Karpas-422 (cell line): ENCODE measurements around the gene MMS19. TPM values are rescaled to one million over a fixed set of nuclear protein-coding genes. Genes with fewer than 3 reads are reported as not detected.

ENCODE experiments used
- DNase-seq: peaks from one replicate; pipeline ENCODE4 v3.0.0-alpha.2; 2015
- H2AFZ ChIP-seq: fragments of 200-600 bp; sonication (generic); 2 replicates; pipeline ENCODE4 v1.6.1; 2014; ENCODE audit warnings: antibody characterized with exemption, low read length, mixed read lengths
- H3K27ac ChIP-seq: fragments of 200-600 bp; sonication (generic); 2 replicates; pipeline ENCODE4 v1.5.1; 2014; ENCODE audit warnings: mild to moderate bottlenecking, low read length, moderate library complexity
- H3K27me3 ChIP-seq: fragments of 200-600 bp; sonication (generic); 2 replicates; pipeline ENCODE4 v1.6.1; 2014; ENCODE audit warnings: low read length, mixed read lengths
- H3K36me3 ChIP-seq: fragments of 200-600 bp; sonication (generic); 2 replicates; pipeline ENCODE4 v1.6.1; 2014; ENCODE audit warnings: low read length, mixed read lengths; ENCODE audit not compliant: insufficient read depth
- H3K4me1 ChIP-seq: fragments of 200-600 bp; sonication (generic); 2 replicates; pipeline ENCODE4 v1.6.1; 2014; ENCODE audit warnings: mild to moderate bottlenecking, low read length, mixed read lengths
- H3K4me2 ChIP-seq: fragments of 200-600 bp; sonication (generic); 2 replicates; pipeline ENCODE4 v1.6.1; 2014; ENCODE audit warnings: low read length, low read depth, mild to moderate bottlenecking; ENCODE audit not compliant: poor library complexity, severe bottlenecking
- H3K4me3 ChIP-seq: fragments of 200-600 bp; sonication (generic); 2 replicates; pipeline ENCODE4 v1.5.1; 2014; ENCODE audit warnings: mild to moderate bottlenecking, antibody characterized with exemption, low read length, mixed read lengths
- H3K79me2 ChIP-seq: fragments of 200-600 bp; sonication (generic); 2 replicates; pipeline ENCODE4 v1.6.1; 2014; ENCODE audit warnings: mild to moderate bottlenecking, low read length, mixed read lengths
- H3K9ac ChIP-seq: fragments of 200-600 bp; sonication (generic); 2 replicates; pipeline ENCODE4 v1.6.0; 2014; ENCODE audit warnings: low read length
- H3K9me2 ChIP-seq: fragments of 200-600 bp; sonication (generic), shearing (Covaris generic); replicated peaks from 2 replicates; pipeline ENCODE4 v1.6.0; 2014; ENCODE audit warnings: mild to moderate bottlenecking, low read length, moderate library complexity; ENCODE audit not compliant: insufficient read depth
- H3K9me3 ChIP-seq: fragments of 300-700, 200-600 bp; sonication (generic); 2 replicates; pipeline ENCODE4 v1.6.1; 2014; ENCODE audit warnings: low read length, mixed read lengths
- H4K20me1 ChIP-seq: fragments of 200-600 bp; sonication (generic); 2 replicates; pipeline ENCODE4 v1.6.1; 2014; ENCODE audit warnings: mild to moderate bottlenecking, antibody characterized with exemption, low read length, low read depth; ENCODE audit not compliant: insufficient read depth
- total RNA-seq: library from RNA; depleted of rRNA; stranded (reverse); fragments of >200 nt; shearing (Covaris generic); gene quantifications from 2 replicates; pipeline ENCODE4 v1.2.3, GENCODE V29; 2014; ENCODE audit warnings: low replicate concordance

The MMS19 gene
- total RNA-seq, 1 experiment from 2014 or later = 45.2 TPM

DNA sequence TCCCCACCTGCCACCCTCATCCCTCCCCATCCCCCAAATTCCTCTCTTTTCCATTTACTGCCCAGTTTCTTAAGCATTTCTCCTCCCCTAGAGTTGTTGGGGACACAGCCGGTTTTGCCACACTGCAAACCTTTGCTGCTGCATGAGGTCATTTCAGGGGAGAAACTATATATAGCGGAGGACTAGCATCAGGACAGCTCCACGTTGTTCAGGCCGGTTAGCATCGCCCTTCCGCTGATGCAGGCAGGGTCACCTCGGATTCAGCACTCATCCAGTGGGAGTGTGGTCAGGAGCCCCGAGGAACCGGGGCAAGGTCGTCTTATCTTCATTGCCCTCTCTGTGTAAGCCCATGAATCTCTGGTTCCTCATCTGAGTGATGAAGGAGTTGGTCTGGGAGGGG is 16.1 kb upstream of the MMS19 start:
- no peaks in the 10 kb centered on the region for H3K4me1 ChIP-seq
- no peaks in the 10 kb centered on the region for H4K20me1 ChIP-seq

DNA sequence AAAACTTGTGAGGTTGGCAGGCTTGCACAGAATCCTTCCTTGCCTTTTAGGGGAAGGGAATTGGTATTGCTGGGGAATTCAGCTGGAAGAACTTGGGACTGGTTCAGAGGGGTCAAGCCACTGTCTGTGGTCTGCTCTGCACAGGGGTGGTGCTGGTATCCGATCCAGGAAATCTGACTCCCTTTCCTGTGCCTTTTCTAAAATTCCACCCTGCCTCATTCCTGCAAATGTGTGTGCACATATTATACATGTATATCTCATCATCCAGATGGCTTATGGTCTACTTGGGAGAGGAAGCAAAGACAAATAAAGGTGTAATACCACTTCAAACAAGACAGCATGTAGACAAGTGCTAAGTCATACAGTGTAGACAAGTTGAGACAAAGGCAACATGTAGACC is 14.8 kb upstream of the MMS19 start:
- H4K20me1 ChIP-seq = no peaks in the 10 kb centered on the region
- no peak overlapping the region for H3K27ac ChIP-seq
- H3K4me1 ChIP-seq = no peaks in the 10 kb centered on the region
- H3K9me2 ChIP-seq = no peaks in the 10 kb centered on the region
- H3K4me2 ChIP-seq = no peak overlapping the region
- H3K27me3 ChIP-seq = no peaks in the 10 kb centered on the region
- no peak for DNase-seq
- no peaks in the 10 kb centered on the region for H3K36me3 ChIP-seq
- no peak overlapping the region for H3K9ac ChIP-seq
- H3K79me2 ChIP-seq = no peaks in the 10 kb centered on the region
- H3K9me3 ChIP-seq = no peaks in the 10 kb centered on the region
- no peak overlapping the region for H2AFZ ChIP-seq
- no peak overlapping the region for H3K4me3 ChIP-seq

More for the DNA sequence above, 16.1 kb upstream of the MMS19 start:
- H3K36me3 ChIP-seq = no peaks in the 10 kb centered on the region
- H3K9me3 ChIP-seq = no peaks in the 10 kb centered on the region
- H3K9ac ChIP-seq = no peak overlapping the region
- no peak for DNase-seq
- H3K4me3 ChIP-seq = no peak overlapping the region
- no peak overlapping the region for H3K27ac ChIP-seq
- H2AFZ ChIP-seq = no peak overlapping the region
- H3K9me2 ChIP-seq = no peaks in the 10 kb centered on the region
- H3K4me2 ChIP-seq = no peak overlapping the region
- no peaks in the 10 kb centered on the region for H3K27me3 ChIP-seq
- no peaks in the 10 kb centered on the region for H3K79me2 ChIP-seq

DNA sequence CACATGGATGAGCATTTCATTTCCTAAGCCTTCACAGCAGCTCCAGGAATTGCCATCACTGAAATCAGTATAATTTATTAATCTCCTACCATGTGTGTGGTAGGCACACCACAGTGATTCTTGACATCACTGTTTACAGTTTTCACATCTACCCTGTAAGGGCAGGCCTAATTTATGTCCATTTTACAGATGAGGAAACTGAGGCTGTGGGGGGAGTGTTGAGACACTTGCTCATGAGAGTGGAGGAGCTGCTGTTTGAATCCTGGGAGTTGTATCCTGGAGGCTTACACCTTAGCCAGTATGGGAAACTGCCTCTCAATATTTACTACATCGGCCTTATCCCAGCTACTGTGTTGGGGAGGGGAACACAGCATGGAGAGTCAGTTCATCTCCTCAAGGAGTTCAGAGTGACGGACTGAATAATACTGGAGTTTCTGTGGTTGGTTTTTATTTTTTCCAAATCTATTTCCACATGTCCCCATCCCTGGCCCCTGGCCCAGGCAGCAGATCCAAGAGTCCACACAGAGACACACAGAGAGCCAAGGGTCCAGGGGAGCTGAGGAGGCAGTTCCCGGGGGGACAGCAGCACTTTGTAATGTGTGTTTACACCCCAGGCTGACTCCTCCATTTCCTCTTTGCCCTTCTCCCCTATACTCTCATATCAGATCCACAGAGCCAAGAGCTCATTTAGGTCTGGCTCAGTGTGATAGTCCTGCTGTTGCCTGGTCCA is 13.7 kb upstream of the MMS19 start:
- Histone ChIP-seq H4K20me1 (no peaks in the 10 kb centered on the region), H3K27me3 (no peaks in the 10 kb centered on the region), H3K4me2 (no peak overlapping the region), H3K4me1 (no peaks in the 10 kb centered on the region), H3K27ac (no peak overlapping the region), H3K9me2 (no peaks in the 10 kb centered on the region), H3K36me3 (no peaks in the 10 kb centered on the region), H3K9me3 (no peaks in the 10 kb centered on the region), H3K9ac (no peak overlapping the region), H2AFZ (no peak overlapping the region), H3K79me2 (no peaks in the 10 kb centered on the region), H3K4me3 (no peak overlapping the region)
- no peak for DNase-seq

DNA sequence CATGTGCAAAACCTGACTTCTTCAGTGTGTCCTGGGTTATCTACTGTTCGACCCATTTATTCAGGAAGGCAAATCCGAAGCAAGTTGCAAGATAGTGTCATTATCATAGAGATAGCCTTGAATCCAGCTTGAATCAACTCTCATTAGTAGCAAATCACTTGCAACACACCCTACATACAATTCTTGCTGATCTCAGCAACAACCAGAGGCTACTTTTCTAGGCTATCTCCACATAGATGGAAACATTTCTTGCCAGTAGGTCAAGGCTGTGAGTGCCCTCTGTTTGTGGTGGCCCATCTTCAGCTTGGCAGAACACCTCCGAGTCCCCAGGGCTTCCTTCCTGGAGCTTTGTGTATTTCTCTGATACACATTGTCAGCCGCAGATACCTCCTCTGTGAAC is 12.5 kb upstream of the MMS19 start:
- H3K9ac ChIP-seq = no peak overlapping the region
- H3K79me2 ChIP-seq = no peaks in the 10 kb centered on the region
- no peaks in the 10 kb centered on the region for H3K9me2 ChIP-seq
- no peaks in the 10 kb centered on the region for H3K9me3 ChIP-seq
- H3K36me3 ChIP-seq = no peaks in the 10 kb centered on the region
- DNase-seq = no peak
- no peak overlapping the region for H2AFZ ChIP-seq
- no peaks in the 10 kb centered on the region for H3K4me1 ChIP-seq
- H3K4me2 ChIP-seq = no peak overlapping the region
- no peaks in the 10 kb centered on the region for H3K27me3 ChIP-seq
- H3K27ac ChIP-seq = no peak overlapping the region
- no peak overlapping the region for H3K4me3 ChIP-seq
- no peaks in the 10 kb centered on the region for H4K20me1 ChIP-seq

DNA sequence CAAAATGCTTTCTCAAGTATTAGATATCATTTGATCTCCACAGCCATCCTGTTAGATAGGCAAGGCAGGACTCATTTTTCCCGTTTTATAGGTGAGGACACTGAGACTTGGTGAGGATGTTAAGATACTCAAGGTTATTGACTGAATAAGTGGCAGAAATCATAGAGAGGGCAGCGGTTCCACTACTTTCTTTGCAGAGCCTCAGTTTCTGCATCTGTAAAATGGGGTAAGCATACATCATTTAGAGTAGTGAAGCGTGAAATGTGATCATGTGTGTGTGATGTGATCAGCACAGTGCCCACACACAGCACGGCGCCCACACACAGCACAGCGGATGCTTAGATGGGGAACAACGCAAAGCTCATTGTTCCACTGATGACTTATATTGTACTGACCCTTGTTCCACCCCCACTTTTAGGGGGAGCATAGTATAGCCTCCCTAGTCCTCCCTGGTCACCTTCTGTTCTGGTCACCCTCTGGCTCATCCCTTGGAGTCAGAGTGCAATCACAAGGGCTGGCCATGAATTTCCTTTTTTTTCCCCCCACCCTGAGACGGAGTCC is 11.0 kb upstream of the MMS19 start:
- no peak overlapping the region for H2AFZ ChIP-seq

DNA sequence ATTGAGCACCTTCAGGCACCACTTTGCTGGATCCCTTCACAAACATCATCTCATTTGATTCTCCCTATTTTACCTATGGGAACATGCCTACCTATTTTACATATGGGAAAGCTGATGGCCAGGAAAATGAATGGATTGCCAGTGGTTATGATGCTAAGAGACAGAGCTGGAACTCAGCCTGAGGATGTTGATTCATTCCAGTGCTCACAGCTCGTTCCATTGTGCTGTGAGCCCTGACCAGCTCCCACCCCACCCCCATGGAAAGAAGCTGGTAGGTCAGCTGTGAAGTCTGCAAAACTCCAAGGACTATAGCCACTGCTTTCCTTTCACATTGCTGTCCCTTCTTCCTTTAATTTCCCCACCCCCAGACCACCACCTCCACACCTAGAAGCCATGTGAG is 10.1 kb upstream of the MMS19 start:
- Histone ChIP-seq H3K27ac (no peak overlapping the region), H3K4me1 (no peaks in the 10 kb centered on the region), H3K4me3 (no peak overlapping the region), H3K9me3 (no peaks in the 10 kb centered on the region), H3K79me2 (no peaks in the 10 kb centered on the region), H4K20me1 (no peaks in the 10 kb centered on the region), H3K9me2 (no peaks in the 10 kb centered on the region), H3K36me3 (no peaks in the 10 kb centered on the region), H3K4me2 (no peak overlapping the region), H2AFZ (no peak overlapping the region), H3K27me3 (no peaks in the 10 kb centered on the region), H3K9ac (no peak overlapping the region)
- DNase-seq = no peak

More for the DNA sequence above, 11.0 kb upstream of the MMS19 start:
- H3K27ac ChIP-seq = no peak overlapping the region
- H3K79me2 ChIP-seq = no peaks in the 10 kb centered on the region
- no peaks in the 10 kb centered on the region for H3K9me3 ChIP-seq
- no peak overlapping the region for H3K4me2 ChIP-seq
- no peaks in the 10 kb centered on the region for H3K27me3 ChIP-seq
- H3K9me2 ChIP-seq = no peaks in the 10 kb centered on the region
- no peaks in the 10 kb centered on the region for H3K4me1 ChIP-seq
- H3K36me3 ChIP-seq = no peaks in the 10 kb centered on the region
- no peak for DNase-seq
- no peaks in the 10 kb centered on the region for H4K20me1 ChIP-seq
- no peak overlapping the region for H3K9ac ChIP-seq
- no peak overlapping the region for H3K4me3 ChIP-seq

DNA sequence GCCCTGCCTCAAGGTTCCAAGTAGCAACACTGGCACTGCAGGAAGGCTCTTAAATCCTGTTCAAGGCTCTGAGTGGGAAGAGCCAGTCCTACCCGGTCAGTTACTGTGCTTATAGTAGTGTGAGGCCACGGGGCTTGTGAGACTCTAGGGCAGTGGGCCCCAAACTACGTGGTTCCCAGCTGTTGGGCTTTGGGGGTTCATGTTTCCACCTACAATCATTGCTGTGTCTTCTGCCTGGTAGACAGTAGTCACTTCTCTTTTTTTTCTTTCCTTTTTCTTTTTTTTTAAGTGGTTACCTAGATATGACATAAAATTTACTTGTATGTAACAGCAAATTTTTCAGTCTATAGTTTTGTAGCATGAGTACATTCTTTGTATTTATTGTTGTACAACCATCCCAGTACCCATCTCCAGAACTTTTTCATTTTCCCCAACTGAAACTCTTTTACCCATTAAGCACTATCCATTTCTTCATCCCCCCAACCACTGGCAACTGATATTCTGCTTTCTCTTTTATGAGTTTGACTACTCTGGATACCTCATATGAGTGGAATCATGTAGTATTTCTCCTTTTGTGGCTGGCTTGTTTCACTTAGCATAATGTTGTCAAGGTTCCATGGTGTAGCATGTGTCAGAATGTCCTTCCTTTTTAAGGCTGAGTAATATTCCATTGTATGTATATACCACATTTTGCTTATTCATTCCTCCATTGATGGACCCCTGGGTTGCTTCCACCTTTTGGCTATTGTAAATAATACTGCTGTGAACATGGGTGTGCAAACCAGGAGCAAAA is 8.2 kb upstream of the MMS19 start:
- H3K79me2 ChIP-seq = no peaks in the 10 kb centered on the region
- no peak overlapping the region for H3K4me3 ChIP-seq
- no peak overlapping the region for H3K27ac ChIP-seq
- H3K27me3 ChIP-seq = no peaks in the 10 kb centered on the region
- H3K4me2 ChIP-seq = no peak overlapping the region
- no peaks in the 10 kb centered on the region for H3K9me2 ChIP-seq
- no peak overlapping the region for H2AFZ ChIP-seq
- no peaks in the 10 kb centered on the region for H3K4me1 ChIP-seq
- no peak for DNase-seq
- H3K9ac ChIP-seq = no peak overlapping the region
- H3K9me3 ChIP-seq = no peaks in the 10 kb centered on the region
- no peaks in the 10 kb centered on the region for H4K20me1 ChIP-seq
- H3K36me3 ChIP-seq = no peaks in the 10 kb centered on the region

DNA sequence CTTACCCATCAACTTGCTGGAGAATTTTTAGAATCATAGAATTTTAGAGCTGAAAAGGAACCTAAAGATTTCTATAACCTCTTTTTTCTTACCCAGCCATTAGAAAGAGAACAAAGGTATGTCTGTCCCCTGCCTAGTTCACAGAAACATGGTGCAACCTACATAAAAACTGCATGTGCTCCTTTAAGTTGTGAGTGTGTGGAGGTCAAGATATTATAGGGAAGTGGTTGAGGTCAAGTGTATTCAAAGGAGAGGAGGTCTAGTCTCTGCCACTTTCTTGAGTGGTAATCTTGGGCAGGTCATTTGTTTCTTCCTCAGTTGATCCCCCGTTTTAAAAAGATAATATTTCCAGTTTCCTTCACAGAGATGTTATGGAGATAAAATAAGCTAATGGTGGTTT is 6.9 kb upstream of the MMS19 start:
- Histone ChIP-seq H3K9me2 (no peaks in the 10 kb centered on the region), H3K79me2 (no peaks in the 10 kb centered on the region), H3K27me3 (no peaks in the 10 kb centered on the region), H3K9me3 (no peaks in the 10 kb centered on the region), H3K36me3 (no peaks in the 10 kb centered on the region), H3K4me1 (peaks cover under 1% of the 10 kb centered on the region; the same call in 1 of the 2 replicates), H3K27ac (no peak overlapping the region), H3K4me2 (no peak overlapping the region), H3K9ac (no peak overlapping the region), H4K20me1 (no peaks in the 10 kb centered on the region), H3K4me3 (no peak overlapping the region), H2AFZ (no peak overlapping the region)
- no peak for DNase-seq
